ENCODE measurements around the gene NAT14. TPM values are rescaled to one million over a fixed set of nuclear protein-coding genes. Genes with fewer than 3 reads are reported as not detected.
"Not testable (repeated sequence)": the region's sequence is repeated elsewhere in the genome, so short reads cannot be mapped to it uniquely, and the experiment has no call there.

Gene NAT14
- total RNA-seq, 1 donor from 2014 or later, result 37.7 TPM

DNA sequence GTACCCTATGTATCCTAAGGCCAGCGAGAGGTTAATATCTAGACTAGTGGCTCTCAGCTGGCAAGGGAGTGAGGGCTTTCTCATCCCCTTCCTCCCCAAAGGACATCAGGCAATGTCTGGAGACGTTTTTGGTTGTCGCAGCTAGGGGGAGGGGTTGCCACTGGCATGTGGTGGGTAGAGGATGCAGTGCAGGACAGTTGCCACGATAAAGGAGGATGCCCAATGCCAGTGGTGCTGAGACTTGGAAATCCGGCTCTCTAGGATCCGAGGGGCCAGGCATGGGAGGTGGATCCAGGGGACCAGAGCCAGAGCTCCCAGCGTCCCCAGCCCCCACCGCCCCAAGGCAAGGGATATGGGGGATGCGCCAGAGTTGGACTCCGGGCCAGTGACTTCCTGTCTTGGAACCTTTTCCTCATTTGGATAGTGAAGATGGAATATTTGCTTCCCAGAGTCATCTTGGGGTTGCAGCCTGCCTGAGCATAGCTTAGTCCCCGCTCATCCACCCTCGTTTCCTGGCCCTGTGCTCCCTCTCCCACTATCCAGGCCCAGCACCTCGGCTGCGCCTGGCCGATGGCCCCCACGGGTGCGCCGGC lies 8.2 kb downstream of the NAT14 start:
- no peak for DNase-seq (ENCODE audit: low spot score)
- TF ChIP-seq, protein P1, sequence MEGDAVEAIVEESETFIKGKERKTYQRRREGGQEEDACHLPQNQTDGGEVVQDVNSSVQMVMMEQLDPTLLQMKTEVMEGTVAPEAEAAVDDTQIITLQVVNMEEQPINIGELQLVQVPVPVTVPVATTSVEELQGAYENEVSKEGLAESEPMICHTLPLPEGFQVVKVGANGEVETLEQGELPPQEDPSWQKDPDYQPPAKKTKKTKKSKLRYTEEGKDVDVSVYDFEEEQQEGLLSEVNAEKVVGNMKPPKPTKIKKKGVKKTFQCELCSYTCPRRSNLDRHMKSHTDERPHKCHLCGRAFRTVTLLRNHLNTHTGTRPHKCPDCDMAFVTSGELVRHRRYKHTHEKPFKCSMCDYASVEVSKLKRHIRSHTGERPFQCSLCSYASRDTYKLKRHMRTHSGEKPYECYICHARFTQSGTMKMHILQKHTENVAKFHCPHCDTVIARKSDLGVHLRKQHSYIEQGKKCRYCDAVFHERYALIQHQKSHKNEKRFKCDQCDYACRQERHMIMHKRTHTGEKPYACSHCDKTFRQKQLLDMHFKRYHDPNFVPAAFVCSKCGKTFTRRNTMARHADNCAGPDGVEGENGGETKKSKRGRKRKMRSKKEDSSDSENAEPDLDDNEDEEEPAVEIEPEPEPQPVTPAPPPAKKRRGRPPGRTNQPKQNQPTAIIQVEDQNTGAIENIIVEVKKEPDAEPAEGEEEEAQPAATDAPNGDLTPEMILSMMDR (IDR thresholded peaks at IDR 0.05; ENCODE audit: unreplicated experiment), result no peak
- H3K36me3 Mint-ChIP-seq (ENCODE audit: low read depth, unreplicated experiment), result no peaks in the 10 kb centered on the region
- no peak overlapping the region for H3K27ac Mint-ChIP-seq (ENCODE audit: unreplicated experiment)
- peaks cover 2% of the 10 kb centered on the region for H3K27me3 Mint-ChIP-seq (ENCODE audit: unreplicated experiment)
- H3K4me1 Mint-ChIP-seq (ENCODE audit: unreplicated experiment), result no peaks in the 10 kb centered on the region
- H3K9me3 Mint-ChIP-seq (ENCODE audit: unreplicated experiment), result no peaks in the 10 kb centered on the region
- H3K4me3 Mint-ChIP-seq (ENCODE audit: unreplicated experiment), result no peak overlapping the region

DNA sequence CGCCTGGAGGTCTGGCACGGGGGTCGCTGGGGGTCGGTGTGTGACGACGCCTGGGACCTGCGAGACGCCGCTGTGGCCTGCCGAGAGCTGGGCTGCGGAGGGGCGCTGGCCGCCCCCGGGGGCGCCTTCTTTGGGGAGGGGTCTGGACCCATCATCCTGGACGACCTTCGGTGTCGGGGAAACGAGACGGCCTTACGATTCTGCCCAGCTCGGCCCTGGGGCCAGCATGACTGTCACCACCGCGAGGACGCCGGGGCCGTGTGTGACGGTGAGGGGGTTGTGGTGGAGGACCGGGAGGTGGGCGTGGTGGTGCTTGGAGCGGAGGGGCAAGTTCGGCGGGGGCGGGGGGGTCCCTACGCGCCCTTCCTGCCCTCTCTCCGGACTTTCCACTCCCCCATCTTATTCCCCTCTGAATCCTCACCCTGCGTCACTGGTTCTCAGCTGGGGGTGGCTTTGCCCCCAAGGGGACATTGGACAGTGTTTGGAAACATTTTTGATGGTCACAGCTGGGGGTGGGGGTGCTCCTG lies 8.7 kb downstream of the NAT14 start:
- DNase-seq (ENCODE audit: low spot score), result no peak
- Mint-ChIP-seq H3K4me3 (ENCODE audit: unreplicated experiment) (no peak overlapping the region), H3K27ac (ENCODE audit: unreplicated experiment) (no peak overlapping the region), H3K36me3 (ENCODE audit: low read depth, unreplicated experiment) (no peaks in the 10 kb centered on the region), H3K27me3 (ENCODE audit: unreplicated experiment) (no peaks in the 10 kb centered on the region), H3K9me3 (ENCODE audit: unreplicated experiment) (no peaks in the 10 kb centered on the region), H3K4me1 (ENCODE audit: unreplicated experiment) (no peaks in the 10 kb centered on the region)
- TF ChIP-seq, protein P1 (IDR thresholded peaks at IDR 0.05; ENCODE audit: unreplicated experiment), result no peak

DNA sequence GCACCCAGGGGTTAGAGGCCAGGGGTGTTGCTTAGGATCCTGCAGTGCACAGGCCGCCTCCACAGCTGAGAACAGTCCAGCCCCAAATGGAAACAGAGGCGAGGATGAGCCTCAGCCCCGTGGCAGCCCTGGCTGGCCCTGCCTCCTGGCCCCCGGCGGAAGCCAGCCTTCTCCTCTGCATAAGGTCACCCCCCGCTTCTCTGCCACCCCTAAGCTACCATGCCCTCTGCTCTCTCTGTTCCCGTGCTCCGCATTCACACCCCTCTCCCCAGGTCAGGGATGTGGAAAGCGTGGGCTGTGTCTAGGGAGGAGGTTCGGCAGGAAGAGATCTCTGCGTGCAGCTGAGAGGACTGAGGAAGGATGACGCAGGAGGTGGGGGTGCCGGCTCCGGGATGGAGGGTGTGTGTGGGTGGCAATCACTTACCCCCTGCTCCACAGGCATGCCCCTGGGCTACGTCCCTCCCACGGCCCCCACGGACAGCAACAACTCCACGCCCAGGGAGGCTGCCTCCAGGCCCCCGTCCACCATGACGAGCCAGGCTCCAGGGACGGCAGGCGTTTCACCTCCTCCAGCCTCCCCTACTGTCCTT lies 9.3 kb downstream of the NAT14 start:
- no peaks in the 10 kb centered on the region for H3K9me3 Mint-ChIP-seq (ENCODE audit: unreplicated experiment)
- no peak for DNase-seq (ENCODE audit: low spot score)
- peaks cover 1% of the 10 kb centered on the region for H3K36me3 Mint-ChIP-seq (ENCODE audit: low read depth, unreplicated experiment)

DNA sequence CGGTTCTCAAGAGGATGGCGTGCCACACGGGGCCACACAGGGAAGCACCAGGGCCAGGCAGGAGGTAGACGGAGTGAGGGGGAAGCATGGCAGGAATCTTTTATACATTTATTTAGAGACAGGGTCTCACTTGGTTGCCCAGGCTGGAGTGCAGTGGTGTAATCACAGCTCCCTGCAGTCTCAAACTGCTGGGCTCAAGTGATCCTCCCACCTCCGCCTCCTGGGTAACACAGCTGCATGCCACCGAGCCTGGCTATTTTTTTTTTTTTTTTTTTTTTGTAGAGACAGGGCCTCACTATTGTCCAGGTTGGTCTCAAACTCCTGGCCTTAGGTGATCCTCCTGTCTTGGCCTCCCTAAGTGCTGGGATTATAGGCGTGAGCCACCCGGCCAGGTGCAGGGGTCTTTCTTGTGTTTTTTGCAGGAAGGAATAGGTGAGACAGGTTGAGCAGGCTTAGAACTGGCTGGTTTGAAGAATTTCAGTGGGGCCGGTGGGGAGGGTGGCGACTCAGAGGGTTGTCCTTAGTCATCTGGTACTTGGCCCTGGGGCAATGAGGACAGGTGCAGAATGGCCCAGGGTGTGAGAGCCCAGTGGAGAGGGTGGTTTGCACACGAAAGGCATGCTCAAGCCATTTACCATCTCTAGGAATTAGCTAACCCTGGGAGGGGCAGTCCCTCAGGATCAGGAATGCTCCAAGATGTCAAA lies 10.8 kb downstream of the NAT14 start:
- Mint-ChIP-seq H3K4me3 (ENCODE audit: unreplicated experiment) (no peak overlapping the region), H3K27me3 (ENCODE audit: unreplicated experiment) (peaks cover 2% of the 10 kb centered on the region), H3K27ac (ENCODE audit: unreplicated experiment) (no peak overlapping the region), H3K36me3 (ENCODE audit: low read depth, unreplicated experiment) (peaks cover 5% of the 10 kb centered on the region), H3K9me3 (ENCODE audit: unreplicated experiment) (no peaks in the 10 kb centered on the region), H3K4me1 (ENCODE audit: unreplicated experiment) (no peaks in the 10 kb centered on the region)
- DNase-seq (ENCODE audit: low spot score), result no peak
- TF ChIP-seq, protein P1 (IDR thresholded peaks at IDR 0.05; ENCODE audit: unreplicated experiment), result no peak

More for the DNA sequence above, 9.3 kb downstream of the NAT14 start:
- Mint-ChIP-seq H3K4me3 (ENCODE audit: unreplicated experiment) (no peak overlapping the region), H3K4me1 (ENCODE audit: unreplicated experiment) (no peaks in the 10 kb centered on the region), H3K27me3 (ENCODE audit: unreplicated experiment) (no peaks in the 10 kb centered on the region), H3K27ac (ENCODE audit: unreplicated experiment) (no peak overlapping the region)
- TF ChIP-seq, protein P1 (IDR thresholded peaks at IDR 0.05; ENCODE audit: unreplicated experiment), result no peak

DNA sequence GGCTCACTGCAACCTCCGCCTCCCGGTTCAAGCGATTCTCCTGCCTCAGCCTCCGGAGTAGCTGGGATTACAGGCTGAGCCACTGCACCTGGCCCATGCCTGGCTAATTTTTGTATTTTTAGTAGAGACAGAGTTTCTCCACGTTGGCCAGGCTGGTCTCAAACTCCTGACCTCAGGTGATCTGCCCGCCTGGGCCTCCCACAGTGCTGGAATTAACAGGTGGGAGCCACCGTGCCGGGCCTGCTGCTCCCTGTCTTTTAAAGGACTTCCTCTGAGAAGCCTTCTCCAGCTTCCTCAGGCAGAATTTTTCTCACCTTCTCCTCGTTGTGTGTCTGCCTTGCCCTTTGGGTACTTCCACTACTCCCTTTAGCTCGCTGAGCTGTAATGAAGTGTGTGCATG lies 11.8 kb downstream of the NAT14 start:
- DNase-seq (ENCODE audit: low spot score); H3K27ac Mint-ChIP-seq (ENCODE audit: unreplicated experiment); H3K36me3 Mint-ChIP-seq (ENCODE audit: low read depth, unreplicated experiment); H3K27me3 Mint-ChIP-seq (ENCODE audit: unreplicated experiment); H3K4me3 Mint-ChIP-seq (ENCODE audit: unreplicated experiment); H3K4me1 Mint-ChIP-seq (ENCODE audit: unreplicated experiment); H3K9me3 Mint-ChIP-seq (ENCODE audit: unreplicated experiment): not testable (repeated sequence)

Measured in endothelial cell (in vitro differentiated cells).